ELR (cell line): ENCODE results near the gene GRAP2.

Experiments used
- DNase-seq: peaks from one replicate; pipeline ENCODE4 v3.0.0-alpha.2; 2015; ENCODE audit warnings: low read depth

The GRAP2 gene

DNA sequence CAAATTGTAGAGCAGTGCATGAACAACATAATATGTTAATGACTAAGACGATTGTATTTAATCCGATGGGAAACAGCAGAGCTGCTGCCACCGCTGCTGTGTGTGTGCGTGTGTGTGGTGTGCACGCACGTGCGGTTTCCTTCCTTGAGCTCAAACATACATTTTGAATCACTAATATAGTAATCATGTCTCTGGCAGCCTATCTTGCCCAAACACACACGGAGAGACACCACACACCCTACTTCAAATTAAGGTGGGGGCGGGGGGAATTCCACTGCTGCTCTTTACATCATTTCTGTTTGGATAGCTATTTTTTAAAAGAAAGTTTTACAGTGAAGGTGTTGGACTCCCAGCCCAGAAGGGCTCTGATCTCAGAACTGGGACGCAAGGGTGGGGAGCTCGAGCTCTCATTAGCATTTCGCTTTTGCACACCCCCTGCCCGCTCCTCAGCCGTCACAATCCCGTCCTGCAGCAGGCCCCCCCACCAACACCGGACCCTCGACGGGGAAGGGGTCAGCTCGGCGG is 93.2 kb downstream of the GRAP2 start:
- DNase-seq: no peak

DNA sequence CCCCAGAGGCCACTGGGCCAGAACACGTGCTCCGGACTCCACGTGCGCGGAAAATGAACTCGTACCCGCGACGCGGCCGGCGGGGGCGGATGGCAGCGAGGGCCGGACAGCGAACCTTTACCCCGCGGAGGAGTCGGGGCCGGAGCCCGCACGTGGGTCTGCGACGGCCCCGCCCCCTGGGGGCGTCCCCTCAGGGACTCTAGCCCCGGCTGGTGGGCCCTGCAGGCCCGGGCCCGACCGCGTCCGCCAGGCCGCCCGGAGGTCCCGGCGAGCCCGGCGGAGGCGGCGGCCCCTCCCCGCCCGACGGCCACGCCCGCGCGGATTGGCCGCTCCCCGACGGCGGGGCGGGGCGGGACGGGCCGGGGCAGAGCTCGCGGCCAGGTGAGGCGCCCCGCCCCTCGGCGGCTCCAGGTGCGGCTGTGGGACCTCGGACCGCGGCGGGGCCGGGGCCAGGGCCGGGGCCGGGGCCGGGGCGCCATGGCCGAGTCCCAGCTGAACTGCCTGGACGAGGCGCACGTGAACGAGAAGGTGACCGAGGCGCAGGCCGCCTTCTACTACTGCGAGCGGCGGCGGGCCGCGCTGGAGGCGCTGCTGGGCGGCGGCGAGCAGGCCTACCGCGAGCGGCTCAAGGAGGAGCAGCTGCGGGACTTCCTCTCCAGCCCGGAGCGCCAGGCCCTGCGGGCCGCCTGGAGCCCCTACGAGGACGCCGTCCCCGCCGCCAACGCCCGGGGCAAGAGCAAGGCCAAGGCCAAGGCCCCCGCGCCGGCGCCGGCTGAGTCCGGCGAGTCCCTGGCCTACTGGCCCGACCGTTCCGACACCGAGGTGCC is 93.9 kb downstream of the GRAP2 start, which contains the start of gene FAM83F:
FAM83F (plus strand) TSS at position 389 of the 827 bp plus-strand sequence; CDS start at position 478, 89 bp downstream.
- no peak for DNase-seq

GRCh38 chr22:39995393-39996252 is 94.7 kb downstream of the GRAP2 start:
- no peak for DNase-seq

- no peak for DNase-seq
These were observed 95.8 kb downstream of the GRAP2 start for GRCh38 chr22:39996732-39997131.

DNA sequence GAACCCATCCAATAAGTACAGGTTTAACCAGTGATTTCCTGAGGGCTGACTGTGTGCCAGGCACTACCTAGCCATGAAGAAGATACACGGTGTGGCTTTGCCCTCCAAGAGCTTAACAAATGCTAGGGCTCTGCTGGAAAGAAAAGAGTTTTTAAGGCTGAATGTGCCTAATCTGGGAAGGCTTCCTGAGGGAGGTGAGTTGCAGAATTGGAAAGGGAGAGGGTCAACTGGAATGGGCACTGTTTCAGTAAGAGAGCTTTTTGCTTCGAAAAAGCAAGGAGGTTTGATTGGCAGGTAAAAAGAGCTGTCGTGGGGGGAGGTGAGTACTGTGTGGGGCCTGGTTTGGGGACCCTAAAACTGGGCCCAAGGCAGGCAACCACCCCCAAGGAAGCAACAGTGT is 96.5 kb downstream of the GRAP2 start:
- no peak for DNase-seq

GRCh38 chr22:39997939-39998726 is 97.2 kb downstream of the GRAP2 start:
- peak; percentile 23 for DNase-seq

- peak; percentile 72 for DNase-seq
These were observed 98.4 kb downstream of the GRAP2 start for GRCh38 chr22:39999144-39999757.

DNA sequence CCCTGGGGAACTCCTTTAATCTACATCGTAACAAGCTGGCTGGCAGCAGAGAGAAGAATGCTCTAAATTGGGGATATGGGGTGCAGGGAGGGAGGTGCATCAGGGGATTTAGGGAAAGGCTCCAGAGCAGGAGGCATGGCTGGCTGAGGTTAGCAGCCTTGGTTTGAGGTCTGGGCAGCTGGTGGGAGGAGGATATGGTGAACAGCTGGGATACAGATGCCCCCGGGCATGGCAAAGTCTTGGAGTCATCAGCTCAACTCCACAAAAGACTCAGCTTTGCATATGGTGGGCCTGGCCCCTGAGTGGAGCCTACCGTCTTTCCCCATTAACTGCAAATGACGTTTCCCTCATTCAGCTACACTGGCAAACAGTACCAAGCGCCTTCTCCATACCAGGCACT is 99.3 kb downstream of the GRAP2 start:
- DNase-seq: no peak

DNA sequence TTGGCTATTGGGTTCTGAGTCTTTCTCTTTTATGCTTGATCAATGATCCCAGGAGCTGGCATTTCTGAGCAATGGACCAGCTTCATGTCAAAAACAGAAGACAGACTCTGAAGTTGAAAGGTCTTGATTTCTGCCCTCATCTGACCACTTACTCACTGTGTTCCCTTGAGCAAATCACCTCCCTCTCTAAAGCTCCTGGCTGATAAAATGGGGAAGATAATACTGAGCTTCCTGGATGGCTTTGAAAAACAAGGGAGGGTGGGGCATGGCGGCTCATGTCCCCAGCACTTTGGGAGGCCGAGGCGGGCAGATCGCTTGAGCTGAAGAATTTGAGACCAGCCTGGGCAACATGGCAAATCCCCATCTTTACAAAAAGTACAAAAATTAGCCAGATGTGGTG is 100.2 kb downstream of the GRAP2 start:
- no peak for DNase-seq

DNA sequence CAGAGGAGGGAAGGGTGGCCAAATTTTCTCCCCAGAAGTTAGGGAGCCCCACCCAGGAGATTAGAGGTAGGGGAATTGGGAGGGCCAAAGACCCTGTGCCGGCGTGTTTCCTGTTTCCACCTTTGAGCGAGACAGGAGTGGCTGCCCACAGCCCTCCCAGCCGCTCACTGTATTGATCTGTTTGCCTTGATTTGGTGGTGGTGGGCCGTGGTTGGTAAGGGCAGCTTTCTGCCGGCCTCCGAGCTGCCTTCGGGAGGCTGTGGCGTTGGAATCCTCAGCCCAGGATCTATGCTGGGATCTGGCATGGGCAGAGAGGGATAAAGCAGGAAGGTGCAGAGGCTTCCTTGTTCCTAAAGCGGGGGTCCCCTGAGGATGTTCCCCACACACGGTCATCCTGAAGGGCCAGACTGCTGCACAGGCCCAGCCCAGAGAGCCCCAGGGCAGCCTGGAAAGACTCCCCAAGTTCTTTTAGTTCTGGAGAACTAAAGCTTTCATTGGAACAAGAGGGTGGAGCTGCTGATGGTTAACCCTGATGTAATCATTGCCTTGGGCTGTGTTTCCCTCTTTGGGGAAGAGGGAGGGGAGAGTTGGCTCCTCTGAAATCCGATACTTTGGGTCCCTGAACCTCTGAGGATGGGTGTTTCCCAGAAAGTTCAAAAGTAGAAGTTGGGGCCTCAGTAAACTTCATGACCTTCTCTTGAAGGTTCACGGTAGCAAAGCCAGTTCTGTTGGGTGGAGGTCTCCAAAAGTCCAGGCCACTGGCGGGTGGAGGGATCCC is 101.1 kb downstream of the GRAP2 start:
- DNase-seq: no peak

DNA sequence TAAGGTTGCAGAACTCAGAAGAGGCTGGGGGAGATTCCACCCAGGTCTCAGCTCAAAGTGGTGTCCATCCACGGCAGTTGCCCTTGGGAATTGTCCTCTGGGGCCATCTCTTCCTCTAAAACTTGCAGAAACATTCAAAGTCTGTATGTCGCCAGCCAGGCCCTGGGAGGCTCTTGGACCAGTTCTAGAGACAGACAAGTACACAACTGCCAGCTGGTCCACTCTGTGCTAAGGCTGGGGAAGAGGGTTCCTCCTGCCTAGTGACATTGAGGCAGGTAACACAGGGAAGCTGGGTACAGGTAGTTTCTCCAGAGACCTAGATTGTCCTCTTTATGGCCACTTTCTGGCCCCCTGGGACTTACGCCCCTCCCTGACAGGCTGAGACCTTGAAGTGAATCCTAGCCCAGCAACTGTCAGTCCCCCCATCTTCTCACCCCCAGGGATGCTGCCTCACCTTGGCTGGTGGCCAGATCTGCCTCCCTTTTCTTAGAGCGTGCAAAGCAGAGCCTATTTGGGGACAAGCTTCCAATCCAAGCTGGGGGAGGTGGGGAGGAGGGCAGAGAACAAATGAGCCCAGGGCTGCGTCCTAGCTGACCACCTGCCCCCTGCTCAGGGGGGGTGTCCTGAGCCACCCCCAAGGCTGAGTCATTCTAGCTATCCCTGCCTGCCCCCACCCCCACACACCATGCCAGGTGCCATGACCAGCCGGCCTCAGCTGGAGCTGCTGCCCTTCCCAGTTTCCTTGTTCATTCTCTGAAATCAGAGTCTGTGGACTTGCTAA is 102.2 kb downstream of the GRAP2 start:
- no peak for DNase-seq

GRCh38 chr22:40004836-40005235 is 104.0 kb downstream of the GRAP2 start:
- no peak for DNase-seq

DNA sequence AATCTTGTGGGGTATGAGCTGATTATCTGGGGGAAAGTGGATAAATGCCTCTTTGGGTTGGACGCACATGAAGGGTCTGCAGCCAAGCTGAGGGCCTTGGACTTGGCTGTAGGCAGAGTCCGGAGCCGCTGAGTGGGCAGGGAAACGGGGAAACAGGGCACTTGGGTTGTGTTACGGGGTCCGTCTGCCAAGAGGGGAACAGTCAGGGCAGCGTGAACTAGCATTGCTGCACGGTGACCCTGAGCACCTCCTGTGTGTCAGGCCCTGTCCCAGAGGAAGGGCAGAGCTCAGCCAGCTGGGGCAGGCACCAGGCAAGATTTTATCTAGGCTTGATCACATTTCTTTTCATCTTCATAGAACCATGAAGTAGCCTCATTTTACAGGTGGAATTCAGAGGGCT is 105.8 kb downstream of the GRAP2 start:
- no peak for DNase-seq

- DNase-seq: no peak
These were observed 107.2 kb downstream of the GRAP2 start for GRCh38 chr22:40007853-40008710.

DNA sequence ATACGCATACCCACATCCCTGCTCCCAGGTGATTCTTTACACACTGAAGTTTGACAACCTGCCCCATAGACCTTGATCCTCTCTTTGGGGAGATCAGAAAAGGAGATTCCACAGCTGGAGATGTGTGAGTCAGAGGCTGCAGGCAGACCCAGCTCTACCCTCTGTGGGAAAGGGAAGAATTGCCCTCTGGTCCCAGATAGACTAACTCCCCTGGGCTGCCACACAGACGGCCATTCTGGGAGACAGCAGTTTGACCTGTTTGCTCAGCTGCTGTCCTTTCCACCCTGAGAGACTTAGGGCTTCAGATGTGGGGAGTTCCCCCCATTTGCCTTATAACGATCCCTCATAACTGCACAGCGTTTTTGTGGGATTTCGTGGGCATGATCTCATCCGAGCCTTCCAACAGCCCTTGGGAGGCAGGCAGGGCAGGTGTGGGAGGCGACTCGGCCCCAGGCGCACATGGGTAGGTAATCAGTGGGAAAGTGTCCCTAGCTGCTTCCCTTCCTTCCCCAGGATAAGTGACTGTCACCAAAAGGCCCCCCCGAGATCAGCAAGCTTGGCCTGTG is 107.9 kb downstream of the GRAP2 start:
- peak; percentile 28 for DNase-seq

DNA sequence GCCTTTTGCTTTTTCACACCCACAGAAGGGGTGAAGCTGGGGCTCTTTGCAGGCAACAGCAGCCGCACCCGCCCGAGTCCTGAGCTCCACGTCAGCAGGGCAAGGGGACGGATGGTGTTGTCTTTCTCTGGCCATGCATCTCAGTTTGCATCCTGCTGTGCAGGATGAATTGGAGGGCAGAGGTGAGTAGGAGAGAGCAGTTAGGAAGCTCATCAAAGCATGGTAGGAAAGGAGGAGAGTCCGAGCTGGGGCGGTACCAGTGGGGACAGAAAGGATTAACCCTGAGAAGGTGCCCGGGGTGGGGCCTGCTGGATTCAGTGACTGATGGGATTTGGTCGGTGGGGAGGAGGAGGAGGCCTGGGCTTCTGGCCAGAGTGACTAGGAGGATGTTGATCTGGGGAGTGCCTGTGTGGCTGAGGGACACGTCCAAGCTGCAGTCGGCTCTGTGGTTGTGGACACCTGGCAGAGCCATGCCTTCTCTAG is 108.4 kb downstream of the GRAP2 start:
- DNase-seq: no peak

DNA sequence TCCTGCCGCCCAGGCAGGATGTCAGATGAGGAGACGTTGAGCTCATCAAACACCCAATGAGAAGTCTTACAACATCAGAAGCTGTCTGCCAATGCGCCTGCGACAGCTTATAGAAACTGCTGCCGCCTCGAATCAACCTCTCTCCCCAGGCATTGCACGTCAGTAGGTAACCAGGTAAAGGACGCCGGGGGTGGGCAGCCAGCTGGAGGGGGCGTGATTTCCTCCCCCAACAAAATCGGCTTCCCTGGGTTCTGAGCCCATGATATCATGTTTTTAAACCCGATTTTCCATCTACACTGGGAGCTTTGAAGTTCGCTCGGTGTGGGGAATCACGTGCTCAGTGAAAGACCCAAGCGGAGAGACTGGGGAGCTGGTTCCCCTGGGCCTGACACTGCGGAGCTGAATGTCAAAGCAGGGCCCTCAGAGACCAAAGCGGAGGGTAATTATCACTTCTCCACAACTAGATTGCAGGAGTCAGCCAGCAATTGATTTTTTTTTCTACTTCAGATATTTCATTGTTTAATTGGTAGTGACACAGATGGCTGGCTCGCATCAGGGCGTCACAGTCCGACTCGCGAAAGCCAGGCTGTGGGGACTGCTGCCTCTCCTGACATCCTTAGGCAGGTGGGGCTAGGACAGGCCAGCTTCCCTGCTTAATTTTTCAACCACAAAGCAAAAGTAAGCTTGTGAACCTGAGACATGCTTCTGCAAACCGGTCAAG is 109.2 kb downstream of the GRAP2 start:
- no peak for DNase-seq

DNA sequence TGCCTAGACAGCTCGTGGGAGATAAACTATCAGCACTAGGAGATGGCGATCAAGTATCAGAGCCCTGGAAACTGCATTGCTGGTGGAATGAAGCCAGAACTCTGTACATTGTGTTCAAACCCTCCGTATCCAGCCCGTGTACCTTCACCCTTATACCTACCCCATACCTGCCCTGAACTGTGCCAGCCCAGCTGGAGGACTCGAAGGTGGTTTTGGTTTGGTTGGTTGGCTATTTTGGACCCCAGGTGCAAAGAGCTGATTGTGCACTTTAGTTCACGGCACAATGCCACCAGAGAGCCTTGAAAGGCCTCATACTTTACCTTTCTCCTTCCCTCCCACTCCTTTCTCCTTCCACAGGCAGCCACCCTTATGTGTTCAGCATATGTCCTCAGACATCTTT is 109.9 kb downstream of the GRAP2 start:
- no peak for DNase-seq
